Measurements from ENCODE around the gene SEC16A. TPM values are rescaled to one million over a fixed set of nuclear protein-coding genes. Genes with fewer than 3 reads are reported as not detected.

The SEC16A gene
- total and polyA plus RNA-seq, 2 donors (not counting 3 experiments of a cell fraction or from before 2014, with no cell fraction given) = 34.5 to 80.6 TPM

GRCh38 chr9:136486131-136486530 lies 3.3 kb upstream of the SEC16A start:
- BruUV-seq (replicated peaks) = no TSS peak
- H2AFZ ChIP-seq (ENCODE audit: low read depth, low read length) = no peak overlapping the region
- dilution Hi-C loops (cut with MboI; ENCODE audit: extremely low pct_ligation_motif_present, low sequenced_read_pairs) = loop anchor here (10.0 kb wide), 1 partner anchor 69 kb away; no protein-coding TSS in a partner anchor
- ChIA-PET POLR2A (no interaction called here), CTCF (interaction anchor here (0.9 to 8.5 kb wide), 8 partner anchors 14 to 157 kb away, joined by 3 to 261 read pairs (median 28); no protein-coding TSS in a partner anchor)
- no peaks in the 10 kb centered on the region for H3K9me3 ChIP-seq (replicated peaks; ENCODE audit: control insufficient read depth, insufficient read depth, low read length)
- TF ChIP-seq EZH2 (IDR thresholded peaks at IDR 0.05; ENCODE audit: borderline replicate concordance, low read depth, low read length, severe bottlenecking) (no peak), MYC (IDR thresholded peaks at IDR 0.05; ENCODE audit: low read depth, low read length) (no peak), POLR2AphosphoS5 (IDR thresholded peaks at IDR 0.05; ENCODE audit: insufficient read depth, low read depth, low read length) (no peak), GATA2 (IDR thresholded peaks at IDR 0.05; ENCODE audit: insufficient read depth, insufficient read length, low read depth, low read length) (no peak), CTCF (IDR thresholded peaks at IDR 0.05; ENCODE audit: extremely low read depth in 1 of 2, insufficient read depth in 1 of 2, low read depth in 1 of 2, low read length in 2 of 2) (no peak), MAX (IDR thresholded peaks at IDR 0.05; ENCODE audit: insufficient read depth, insufficient read length) (no peak), POLR2A (IDR thresholded peaks at IDR 0.05; ENCODE audit: low read depth, low read length) (no peak), FOS (IDR thresholded peaks at IDR 0.05; ENCODE audit: borderline replicate concordance, insufficient read depth, low read length) (no peak)
- H3K79me2 ChIP-seq (ENCODE audit: control insufficient read depth, insufficient read depth, low read length) = peaks cover 15% of the 10 kb centered on the region
- H3K27me3 ChIP-seq (ENCODE audit: control insufficient read depth in 2 of 2, insufficient read depth in 2 of 2, low read length in 2 of 2) = no peaks in the 10 kb centered on the region
- no peaks in the 10 kb centered on the region for H3K36me3 ChIP-seq (ENCODE audit: control insufficient read depth in 2 of 2, extremely low read depth in 1 of 2, insufficient read depth in 2 of 2, low read length in 2 of 2)
- FAIRE-seq = no peak
- H3K4me2 ChIP-seq (ENCODE audit: insufficient read depth, low read length) = no peak overlapping the region
- intact Hi-C loops (cut with micrococcal nuclease) = no loop called here
- no peak overlapping the region for H3K9ac ChIP-seq (replicated peaks; ENCODE audit: extremely low read depth, insufficient read depth, low read length)
- DNase-seq (ENCODE audit: low read depth, low spot score) = no peak
- H3K4me3 ChIP-seq (replicated peaks in 1 of 3; ENCODE audit: insufficient read depth in 1 of 3, low read depth in 1 of 3, low read length in 3 of 3) = no peak overlapping the region
- H4K20me1 ChIP-seq (replicated peaks; ENCODE audit: control insufficient read depth, extremely low read depth, insufficient read depth, low read length) = no peaks in the 10 kb centered on the region
- H3K9me1 ChIP-seq (replicated peaks; ENCODE audit: control insufficient read depth, extremely low read depth, insufficient read depth, low read length) = no peaks in the 10 kb centered on the region
- H3K27ac ChIP-seq (ENCODE audit: insufficient read depth, low read depth, low read length) = no peak overlapping the region
- peaks cover 16% of the 10 kb centered on the region for H3K4me1 ChIP-seq (ENCODE audit: control insufficient read depth, extremely low read depth, insufficient read depth, low read length)

Measured in endothelial cell of umbilical vein (primary cell).